Adipocyte (in vitro differentiated cells): ENCODE data around the gene PREX1.

Experiments used
- DNase-seq: peaks from one replicate; pipeline ENCODE4 v3.0.0-alpha.2; 2015; ENCODE audit warnings: low read depth
- H3K27me3 ChIP-seq: replicated peaks from 2 replicates; pipeline ENCODE4 v1.7.0; 2013; ENCODE audit warnings: mild to moderate bottlenecking, low read length, moderate library complexity; ENCODE audit not compliant: control insufficient read depth, insufficient read depth
- H3K36me3 ChIP-seq: 2 replicates; pipeline ENCODE4 v1.7.0; 2013; ENCODE audit warnings: low read length, mild to moderate bottlenecking, moderate library complexity; ENCODE audit not compliant: control insufficient read depth, insufficient read depth, severe bottlenecking
- H3K4me1 ChIP-seq: 2 replicates; pipeline ENCODE4 v1.7.0; 2013; ENCODE audit warnings: mild to moderate bottlenecking, low read length, moderate library complexity; ENCODE audit not compliant: control insufficient read depth, insufficient read depth
- H3K4me3 ChIP-seq: 2 replicates; pipeline ENCODE4 v1.7.0; 2013; ENCODE audit warnings: mild to moderate bottlenecking, low read length, moderate library complexity
- H3K9ac ChIP-seq: 2 replicates; pipeline ENCODE4 v1.7.0; 2013; ENCODE audit warnings: mild to moderate bottlenecking, low read length, moderate library complexity
- H3K9me3 ChIP-seq: 2 replicates; pipeline ENCODE4 v1.7.0; 2013; ENCODE audit warnings: mild to moderate bottlenecking, low read length, moderate library complexity; ENCODE audit not compliant: control insufficient read depth

The PREX1 gene

DNA sequence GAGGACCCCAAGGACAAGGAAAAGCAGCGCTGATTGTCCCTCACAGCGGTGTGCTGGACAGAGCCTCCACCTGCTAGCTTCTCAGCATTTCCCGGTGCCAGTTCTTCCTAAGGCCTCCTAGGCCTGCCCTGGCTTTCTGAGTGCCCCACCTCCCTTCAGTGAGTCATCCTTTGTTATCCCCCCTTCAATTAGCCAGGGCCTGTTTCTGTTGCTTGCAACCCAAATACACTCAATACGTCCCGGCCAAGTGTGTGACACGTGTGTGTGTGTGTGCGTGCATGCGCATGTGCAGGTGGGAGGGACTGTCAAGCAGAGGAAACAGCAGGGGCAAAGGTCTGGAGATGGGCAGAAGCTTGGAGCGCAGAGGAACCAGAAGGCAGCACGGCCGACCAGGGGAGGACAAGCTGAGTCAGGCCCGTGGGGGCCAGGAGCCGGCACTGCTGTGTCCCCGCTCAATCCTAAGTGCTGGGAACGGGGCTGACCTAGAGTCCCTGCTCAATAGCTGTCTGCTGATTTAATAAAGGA lies 159.8 kb downstream of the PREX1 start:
- DNase-seq = no peak
- Histone ChIP-seq H3K4me3 (no peak overlapping the region), H3K9me3 (peaks cover 10% of the 10 kb centered on the region), H3K4me1 (no peaks in the 10 kb centered on the region), H3K36me3 (no peaks in the 10 kb centered on the region), H3K9ac (no peak overlapping the region), H3K27me3 (peaks cover 31% of the 10 kb centered on the region)

DNA sequence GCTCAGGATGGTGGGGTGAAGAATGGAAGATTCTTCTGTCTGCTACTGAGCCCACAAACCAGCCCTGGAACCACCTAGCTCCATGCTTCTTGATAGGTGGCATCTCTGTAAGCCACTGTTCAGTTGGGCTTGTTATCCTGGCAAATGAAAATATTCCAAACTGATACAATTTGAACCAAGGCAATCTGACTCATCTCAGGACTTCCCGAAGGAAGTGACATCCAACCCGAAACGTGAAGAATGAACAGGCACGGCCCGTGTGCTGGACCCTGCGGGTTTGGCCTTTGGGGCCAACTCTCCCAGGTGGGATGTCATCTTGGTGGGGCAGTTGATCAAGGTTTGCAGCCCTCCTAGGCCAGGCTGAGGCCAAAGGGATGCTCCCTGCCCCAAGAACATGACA lies 160.3 kb downstream of the PREX1 start:
- Histone ChIP-seq H3K4me1 (no peaks in the 10 kb centered on the region), H3K4me3 (no peak overlapping the region), H3K9me3 (peaks cover 10% of the 10 kb centered on the region), H3K27me3 (peaks cover 28% of the 10 kb centered on the region), H3K9ac (no peak overlapping the region), H3K36me3 (no peaks in the 10 kb centered on the region)
- no peak for DNase-seq

- DNase-seq = no peak
- no peak overlapping the region for H3K9ac ChIP-seq
- H3K4me3 ChIP-seq = no peak overlapping the region
- peaks cover 2% of the 10 kb centered on the region for H3K9me3 ChIP-seq
- H3K36me3 ChIP-seq = no peaks in the 10 kb centered on the region
- no peaks in the 10 kb centered on the region for H3K4me1 ChIP-seq
- peaks cover 12% of the 10 kb centered on the region for H3K27me3 ChIP-seq
Measured at GRCh38 chr20:48665785-48666184, 162.0 kb downstream of the PREX1 start.

- H3K9ac ChIP-seq = no peak overlapping the region
- no peak for DNase-seq
- H3K36me3 ChIP-seq = no peaks in the 10 kb centered on the region
- peaks cover 12% of the 10 kb centered on the region for H3K9me3 ChIP-seq
- H3K27me3 ChIP-seq = peaks cover 19% of the 10 kb centered on the region
- H3K4me3 ChIP-seq = no peak overlapping the region
- H3K4me1 ChIP-seq = no peaks in the 10 kb centered on the region
Measured at GRCh38 chr20:48662711-48663110, 165.1 kb downstream of the PREX1 start.

DNA sequence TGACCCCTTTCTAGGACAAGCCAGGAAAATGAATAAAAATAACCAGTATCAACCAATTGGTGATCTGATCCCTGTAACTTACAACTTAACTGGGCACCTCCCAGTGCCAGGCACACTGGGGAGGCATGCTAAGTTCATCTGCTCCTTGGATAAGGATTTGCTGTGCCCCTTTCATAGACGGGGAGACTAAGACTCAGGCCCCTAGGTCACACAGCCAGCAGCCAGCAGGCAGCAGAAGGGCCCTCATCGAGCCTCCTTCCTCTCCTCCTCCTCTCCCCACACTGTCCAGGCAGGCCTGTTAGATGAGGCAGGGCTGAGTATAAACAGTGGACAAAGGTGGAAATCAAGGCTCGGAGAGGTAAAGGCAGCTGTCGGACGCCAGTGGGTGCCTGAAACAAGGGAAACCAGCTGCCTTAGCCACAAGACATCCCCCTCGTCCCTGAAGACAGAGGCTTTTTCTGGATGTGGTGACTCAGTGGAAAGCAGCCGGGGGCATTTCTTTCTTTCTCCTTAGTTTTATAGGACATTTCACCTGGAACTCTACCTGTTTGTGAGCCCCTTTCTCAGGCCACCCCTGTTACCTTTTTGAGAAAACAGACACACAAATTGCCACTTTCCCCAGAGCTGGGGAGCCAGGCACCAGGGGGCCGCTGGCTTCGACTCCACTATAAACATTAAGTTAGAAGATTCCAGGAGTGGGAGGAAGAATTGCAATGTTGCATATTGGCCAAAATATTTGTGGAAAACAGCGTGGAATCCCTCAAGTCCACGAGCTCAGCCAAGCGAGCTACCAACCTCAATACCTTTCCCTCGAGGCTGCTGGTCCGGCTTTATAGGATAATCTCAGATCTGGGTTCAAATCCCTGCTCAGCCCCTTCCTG lies 166.0 kb downstream of the PREX1 start:
- Histone ChIP-seq H3K9ac (no peak overlapping the region), H3K4me3 (no peak overlapping the region), H3K4me1 (no peaks in the 10 kb centered on the region), H3K36me3 (no peaks in the 10 kb centered on the region), H3K9me3 (peaks cover 11% of the 10 kb centered on the region), H3K27me3 (peaks cover 12% of the 10 kb centered on the region)
- peak; percentile 29 for DNase-seq

DNA sequence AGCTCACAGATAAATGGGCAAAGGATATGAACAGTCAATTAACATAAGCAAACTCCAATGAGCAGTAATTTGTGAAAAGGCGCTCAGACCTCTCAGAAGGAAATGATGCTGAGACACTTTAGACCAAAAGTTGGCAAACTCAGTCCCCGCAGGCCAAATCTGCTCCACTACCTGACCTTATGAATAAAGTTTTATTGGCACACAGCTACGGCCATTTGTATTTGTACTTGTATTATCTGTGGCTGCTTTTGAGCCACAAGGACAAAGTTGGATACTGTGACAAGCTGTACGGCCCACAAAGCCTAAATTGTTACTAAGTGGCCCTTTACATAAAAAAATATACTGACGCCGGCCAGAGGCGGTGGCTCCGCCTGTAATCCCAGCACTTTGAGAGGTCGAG lies 167.0 kb downstream of the PREX1 start:
- peaks cover 19% of the 10 kb centered on the region for H3K27me3 ChIP-seq
- H3K9me3 ChIP-seq = peaks cover 10% of the 10 kb centered on the region
- no peaks in the 10 kb centered on the region for H3K36me3 ChIP-seq
- H3K4me1 ChIP-seq = no peaks in the 10 kb centered on the region
- DNase-seq = no peak
- no peak overlapping the region for H3K4me3 ChIP-seq
- H3K9ac ChIP-seq = no peak overlapping the region

GRCh38 chr20:48659858-48660257 lies 167.9 kb downstream of the PREX1 start:
- H3K9ac ChIP-seq = no peak overlapping the region
- H3K4me3 ChIP-seq = no peak overlapping the region
- H3K4me1 ChIP-seq = no peaks in the 10 kb centered on the region
- DNase-seq = no peak
- no peaks in the 10 kb centered on the region for H3K36me3 ChIP-seq
- peaks cover 10% of the 10 kb centered on the region for H3K9me3 ChIP-seq
- peaks cover 20% of the 10 kb centered on the region for H3K27me3 ChIP-seq

DNA sequence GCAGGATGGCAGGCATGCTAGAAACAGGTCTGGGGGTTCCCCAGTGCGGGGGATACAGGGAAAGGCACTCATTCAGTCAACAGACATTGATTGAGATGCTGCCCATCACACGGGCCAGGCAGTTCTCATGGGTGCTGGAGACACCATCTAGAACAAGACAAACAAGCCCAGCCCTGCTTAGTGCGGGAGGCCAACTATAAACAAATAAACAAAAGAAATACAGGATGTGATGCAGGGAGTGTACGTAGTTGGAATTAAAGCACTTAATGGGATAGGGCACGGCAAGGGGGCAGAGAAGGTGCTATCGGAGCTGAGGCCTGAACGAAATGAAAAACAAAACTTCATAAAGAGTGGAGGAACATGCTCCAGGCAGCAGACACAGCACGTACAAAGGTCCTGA lies 169.3 kb downstream of the PREX1 start:
- H3K9me3 ChIP-seq = peaks cover 10% of the 10 kb centered on the region
- H3K4me3 ChIP-seq = no peak overlapping the region
- no peaks in the 10 kb centered on the region for H3K4me1 ChIP-seq
- H3K9ac ChIP-seq = no peak overlapping the region
- peaks cover 20% of the 10 kb centered on the region for H3K27me3 ChIP-seq
- DNase-seq = no peak
- no peaks in the 10 kb centered on the region for H3K36me3 ChIP-seq

DNA sequence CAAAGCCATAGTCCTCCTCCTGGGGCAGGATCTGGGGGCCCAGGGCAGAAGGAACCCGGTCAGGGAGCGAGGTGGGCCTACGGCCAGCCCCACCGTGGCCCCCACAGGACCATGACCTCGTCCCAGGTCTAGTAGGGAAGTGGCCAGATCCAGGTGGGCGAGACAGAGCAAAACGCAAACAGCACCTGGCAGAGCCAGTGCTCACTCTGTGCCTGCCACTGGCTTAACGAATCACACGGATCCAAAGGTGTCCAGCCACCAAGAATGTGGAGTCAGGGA lies 169.7 kb downstream of the PREX1 start:
- Histone ChIP-seq H3K9ac (no peak overlapping the region), H3K36me3 (no peaks in the 10 kb centered on the region), H3K9me3 (peaks cover 10% of the 10 kb centered on the region), H3K4me1 (no peaks in the 10 kb centered on the region), H3K27me3 (peaks cover 20% of the 10 kb centered on the region), H3K4me3 (no peak overlapping the region)
- no peak for DNase-seq

GRCh38 chr20:48657426-48658197 lies 170.2 kb downstream of the PREX1 start:
- H3K4me3 ChIP-seq = no peak overlapping the region
- no peak overlapping the region for H3K9ac ChIP-seq
- no peaks in the 10 kb centered on the region for H3K36me3 ChIP-seq
- peaks cover 20% of the 10 kb centered on the region for H3K27me3 ChIP-seq
- peaks cover 10% of the 10 kb centered on the region for H3K9me3 ChIP-seq
- DNase-seq = peak; percentile 87
- H3K4me1 ChIP-seq = no peaks in the 10 kb centered on the region

GRCh38 chr20:48656661-48657211 lies 171.1 kb downstream of the PREX1 start:
- H3K4me1 ChIP-seq = no peaks in the 10 kb centered on the region
- H3K9ac ChIP-seq = no peak overlapping the region
- H3K27me3 ChIP-seq = peaks cover 20% of the 10 kb centered on the region
- no peaks in the 10 kb centered on the region for H3K36me3 ChIP-seq
- H3K4me3 ChIP-seq = no peak overlapping the region
- DNase-seq = no peak
- H3K9me3 ChIP-seq = peaks cover 10% of the 10 kb centered on the region
